WTC11 (cell line): ENCODE data around the gene RYR1. TPM values are rescaled to one million over a fixed set of nuclear protein-coding genes. Genes with fewer than 3 reads are reported as not detected.

Source experiments
- ATF2 ChIP-seq: sonication (generic); formaldehyde crosslinking; IDR thresholded peaks from 2 replicates; pipeline ENCODE4 v1.8.1; 2022; ENCODE audit warnings: low read depth, missing genetic modification reagents, borderline replicate concordance
- E2F5 ChIP-seq: sonication (generic); formaldehyde crosslinking; IDR thresholded peaks from 2 replicates; pipeline ENCODE4 v1.8.1; 2022; ENCODE audit warnings: mild to moderate bottlenecking, moderate library complexity, missing genetic modification reagents
- EMX1 ChIP-seq: fragments of 250-450 bp; sonication (Bioruptor Pico); IDR thresholded peaks from 2 replicates; pipeline ENCODE4 v1.8.0; 2021; ENCODE audit warnings: mild to moderate bottlenecking
- ESRRA ChIP-seq: sonication (generic); formaldehyde crosslinking; IDR thresholded peaks from 2 replicates; pipeline ENCODE4 v1.8.1; 2022; ENCODE audit warnings: mild to moderate bottlenecking, missing genetic modification reagents, borderline replicate concordance
- ETV6 ChIP-seq: sonication (generic); formaldehyde crosslinking; IDR thresholded peaks from 2 replicates; pipeline ENCODE4 v1.8.1; 2022; ENCODE audit warnings: mild to moderate bottlenecking, missing genetic modification reagents
- FOXK1 ChIP-seq: sonication (generic); formaldehyde crosslinking; IDR thresholded peaks from 2 replicates; pipeline ENCODE4 v1.8.0; 2022; ENCODE audit warnings: mild to moderate bottlenecking, moderate library complexity, missing genetic modification reagents
- GRHL2 ChIP-seq: fragments of 250-450 bp; sonication (Bioruptor Pico); IDR thresholded peaks from 2 replicates; pipeline ENCODE4 v1.8.0; 2022; ENCODE audit warnings: mild to moderate bottlenecking, moderate library complexity; ENCODE audit not compliant: insufficient replicate concordance, severe bottlenecking
- HMGA2 ChIP-seq: fragments of 250-450 bp; sonication (Bioruptor Pico); IDR thresholded peaks from 2 replicates; pipeline ENCODE4 v1.4.0; 2021; ENCODE audit warnings: mild to moderate bottlenecking, moderate library complexity
- KAT7 ChIP-seq: sonication (generic); formaldehyde crosslinking; IDR thresholded peaks from 2 replicates; pipeline ENCODE4 v1.8.1; 2023; ENCODE audit warnings: missing genetic modification reagents, mild to moderate bottlenecking, borderline replicate concordance
- NFE2L1 ChIP-seq: sonication (generic); formaldehyde crosslinking; IDR thresholded peaks from 2 replicates; pipeline ENCODE4 v1.8.1; 2023; ENCODE audit warnings: missing genetic modification reagents
- PRDM15 ChIP-seq: sonication (generic); formaldehyde crosslinking; IDR thresholded peaks from 2 replicates; pipeline ENCODE4 v1.8.0; 2022; ENCODE audit warnings: missing genetic modification reagents
- SMAD3 ChIP-seq: sonication (generic); formaldehyde crosslinking; IDR thresholded peaks from 2 replicates; pipeline ENCODE4 v1.8.0; 2022; ENCODE audit warnings: missing genetic modification reagents, mild to moderate bottlenecking, borderline replicate concordance
- TCF7 ChIP-seq: sonication (generic); formaldehyde crosslinking; IDR thresholded peaks from 2 replicates; pipeline ENCODE4 v1.8.0; 2022; ENCODE audit warnings: mild to moderate bottlenecking, low read depth, missing genetic modification reagents, moderate library complexity
- TEAD1 ChIP-seq: sonication (generic); formaldehyde crosslinking; IDR thresholded peaks from 2 replicates; pipeline ENCODE4 v1.8.0; 2022; ENCODE audit warnings: mild to moderate bottlenecking, missing genetic modification reagents
- TEAD4 ChIP-seq: sonication (generic); formaldehyde crosslinking; IDR thresholded peaks from 2 replicates; pipeline ENCODE4 v1.8.0; 2022; ENCODE audit warnings: mild to moderate bottlenecking, missing genetic modification reagents
- TP53 ChIP-seq: sonication (generic); formaldehyde crosslinking; IDR thresholded peaks from 2 replicates; pipeline ENCODE4 v1.8.1; 2023; ENCODE audit warnings: mild to moderate bottlenecking, missing genetic modification reagents
- USF1 ChIP-seq: sonication (generic); formaldehyde crosslinking; IDR thresholded peaks from 2 replicates; pipeline ENCODE4 v1.8.0; 2022; ENCODE audit warnings: mild to moderate bottlenecking, missing genetic modification reagents
- USF2 ChIP-seq: sonication (generic); formaldehyde crosslinking; IDR thresholded peaks from 2 replicates; pipeline ENCODE4 v1.8.1; 2023; ENCODE audit warnings: mild to moderate bottlenecking, missing genetic modification reagents, moderate library complexity
- ZBTB21 ChIP-seq: sonication (generic); formaldehyde crosslinking; IDR thresholded peaks from 2 replicates; pipeline ENCODE4 v1.8.1; 2023; ENCODE audit warnings: mild to moderate bottlenecking, missing genetic modification reagents, borderline replicate concordance
- ZNF219 ChIP-seq: sonication (generic); formaldehyde crosslinking; IDR thresholded peaks from 2 replicates; pipeline ENCODE4 v1.8.0; 2023; ENCODE audit warnings: missing genetic modification reagents, mild to moderate bottlenecking, borderline replicate concordance
- ZNF416 ChIP-seq: fragments of 250-450 bp; sonication (Bioruptor Pico); IDR thresholded peaks from 2 replicates; pipeline ENCODE4 v1.9.0; 2021; ENCODE audit warnings: mild to moderate bottlenecking, inconsistent platforms
- total RNA-seq: library from RNA; stranded (reverse); gene quantifications from 3 replicates; pipeline ENCODE4 v1.2.3, GENCODE V29; 2021
- TF ChIP-seq, protein P1 (sequence below): sonication (generic); formaldehyde crosslinking; IDR thresholded peaks from 2 replicates; pipeline ENCODE4 v1.8.1; 2023; ENCODE audit warnings: mild to moderate bottlenecking, missing genetic modification reagents
- TF ChIP-seq, protein P2 (sequence below): sonication (generic); formaldehyde crosslinking; IDR thresholded peaks from 2 replicates; pipeline ENCODE4 v1.8.0; 2023; ENCODE audit warnings: missing genetic modification reagents

Gene RYR1
- total RNA-seq, 1 experiment from 2014 or later, result 24.2 TPM

DNA sequence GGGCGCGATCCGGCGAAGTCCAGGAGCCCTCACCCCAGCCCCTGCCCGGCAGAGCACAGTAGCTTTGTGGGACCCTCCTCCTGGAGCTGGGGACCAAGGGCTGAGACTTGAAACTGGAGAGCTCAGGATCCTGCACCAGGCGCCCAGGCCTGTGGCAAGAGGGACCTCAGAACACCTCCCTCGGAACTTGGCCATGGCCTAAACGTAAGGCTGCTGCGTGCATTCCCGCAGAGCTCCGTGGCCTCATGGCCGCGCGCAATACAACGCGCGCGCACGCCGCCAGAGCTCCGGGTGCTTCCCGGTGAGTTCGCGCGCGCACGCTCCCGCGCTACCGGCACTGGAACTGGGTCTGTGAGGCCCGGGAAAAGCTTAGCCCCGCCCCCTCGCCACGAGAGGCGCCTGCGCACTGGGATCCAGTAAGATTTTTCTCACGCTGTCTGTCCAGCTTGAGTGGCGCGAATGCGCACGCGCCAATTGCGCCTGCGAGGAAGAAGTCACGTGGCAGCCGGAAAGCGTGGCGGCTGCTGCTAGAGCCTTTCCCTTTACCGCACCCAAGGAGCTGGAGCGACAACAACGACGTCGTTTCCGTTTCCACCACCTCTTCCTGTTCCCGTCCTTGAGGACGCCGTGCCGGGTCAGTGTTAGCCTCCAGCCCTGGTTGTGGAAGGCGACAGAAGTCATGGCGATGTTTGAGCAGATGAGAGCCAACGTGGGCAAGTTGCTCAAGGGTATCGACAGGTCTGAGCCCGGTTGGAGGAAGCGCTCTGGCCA is 185.3 kb downstream of the RYR1 start, which contains the start of gene EIF3K (continued):
- TF ChIP-seq ETV6 (CRISPR knock-in tag), result peak; percentile 85
- peak; percentile 99 for TF ChIP-seq USF1 (CRISPR knock-in tag)
- no peak for TF ChIP-seq ZNF416 (CRISPR knock-in tag)
- TF ChIP-seq GRHL2 (CRISPR knock-in tag), result no peak
- no peak for TF ChIP-seq SMAD3 (CRISPR knock-in tag)
- TF ChIP-seq TEAD1 (CRISPR knock-in tag), result peak; percentile 81
- peak; percentile 99 for TF ChIP-seq FOXK1
- no peak for TF ChIP-seq HMGA2 (CRISPR knock-in tag)
- peak; percentile 99 for TF ChIP-seq USF2 (CRISPR knock-in tag)
- no peak for TF ChIP-seq NFE2L1 (CRISPR knock-in tag)
- no peak for TF ChIP-seq ZNF219 (CRISPR knock-in tag)
- TF ChIP-seq, protein P1, sequence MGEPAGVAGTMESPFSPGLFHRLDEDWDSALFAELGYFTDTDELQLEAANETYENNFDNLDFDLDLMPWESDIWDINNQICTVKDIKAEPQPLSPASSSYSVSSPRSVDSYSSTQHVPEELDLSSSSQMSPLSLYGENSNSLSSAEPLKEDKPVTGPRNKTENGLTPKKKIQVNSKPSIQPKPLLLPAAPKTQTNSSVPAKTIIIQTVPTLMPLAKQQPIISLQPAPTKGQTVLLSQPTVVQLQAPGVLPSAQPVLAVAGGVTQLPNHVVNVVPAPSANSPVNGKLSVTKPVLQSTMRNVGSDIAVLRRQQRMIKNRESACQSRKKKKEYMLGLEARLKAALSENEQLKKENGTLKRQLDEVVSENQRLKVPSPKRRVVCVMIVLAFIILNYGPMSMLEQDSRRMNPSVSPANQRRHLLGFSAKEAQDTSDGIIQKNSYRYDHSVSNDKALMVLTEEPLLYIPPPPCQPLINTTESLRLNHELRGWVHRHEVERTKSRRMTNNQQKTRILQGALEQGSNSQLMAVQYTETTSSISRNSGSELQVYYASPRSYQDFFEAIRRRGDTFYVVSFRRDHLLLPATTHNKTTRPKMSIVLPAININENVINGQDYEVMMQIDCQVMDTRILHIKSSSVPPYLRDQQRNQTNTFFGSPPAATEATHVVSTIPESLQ (CRISPR knock-in tag), result no peak
- TF ChIP-seq, protein P2, sequence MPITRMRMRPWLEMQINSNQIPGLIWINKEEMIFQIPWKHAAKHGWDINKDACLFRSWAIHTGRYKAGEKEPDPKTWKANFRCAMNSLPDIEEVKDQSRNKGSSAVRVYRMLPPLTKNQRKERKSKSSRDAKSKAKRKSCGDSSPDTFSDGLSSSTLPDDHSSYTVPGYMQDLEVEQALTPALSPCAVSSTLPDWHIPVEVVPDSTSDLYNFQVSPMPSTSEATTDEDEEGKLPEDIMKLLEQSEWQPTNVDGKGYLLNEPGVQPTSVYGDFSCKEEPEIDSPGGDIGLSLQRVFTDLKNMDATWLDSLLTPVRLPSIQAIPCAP (CRISPR knock-in tag), result peak; percentile 80
- TF ChIP-seq PRDM15, result 0 out of 2 replicates have a peak, but pooled peaks have one; percentile 23
- peak; percentile 60; the same call in 1 of the 2 replicates for TF ChIP-seq TEAD4
- TF ChIP-seq KAT7, result no peak
- TF ChIP-seq ESRRA, result no peak
- TF ChIP-seq ZBTB21, result 0 out of 2 replicates have a peak, but pooled peaks have one; percentile 65
- TF ChIP-seq TCF7, result no peak
- no peak for TF ChIP-seq TP53
- peak; percentile 80 for TF ChIP-seq E2F5
- TF ChIP-seq ATF2 (CRISPR knock-in tag), result no peak
- TF ChIP-seq EMX1 (CRISPR knock-in tag), result no peak
